IMR-90 (cell line): ENCODE results near the gene GALNT8. TPM values are rescaled to one million over a fixed set of nuclear protein-coding genes. Genes with fewer than 3 reads are reported as not detected.
A peak's percentile ranks its signal among the peaks of the same experiment; 100 is the strongest.

Source experiments
- ATAC-seq: fragments of 200-7000 bp; cut with Tn5 transposase; 2 replicates; pipeline ENCODE4 v1.9.1; 2020; ENCODE audit warnings: low read depth, mild to moderate bottlenecking, moderate library complexity
- BruUV-seq: library from RNA; stranded (reverse); fragments of 400-500 nt; replicated peaks from 2 replicates; lab custom pipeline; 2021; lab: Mats Ljungman, UMichigan
- CTCF ChIA-PET: fragments of 300-600 bp; formaldehyde crosslinking; extraction: SDS; loops from one replicate; lab custom pipeline; 2021; ENCODE audit warnings: antibody characterized with exemption; lab: Yijun Ruan, JAX
- POLR2A ChIA-PET: fragments of 300-600 bp; sonication (Branson Sonifier 250); formaldehyde crosslinking; loops from one replicate; lab custom pipeline; 2022; ENCODE audit warnings: antibody characterized with exemption; ENCODE audit not compliant: unreplicated experiment; lab: Charles Lee
- DNase-seq: peaks from one replicate; pipeline ENCODE4 v3.0.0; 2013
- H2AFZ ChIP-seq: replicated peaks from 2 replicates; pipeline ENCODE3; 2013; ENCODE audit warnings: low read length, mild to moderate bottlenecking; ENCODE audit not compliant: poor library complexity
- H2AK5ac ChIP-seq: 2 replicates; pipeline ENCODE4 v1.6.1; 2013; ENCODE audit warnings: low read depth, low read length, inconsistent platforms
- H2AK9ac ChIP-seq: replicated peaks from 2 replicates; pipeline ENCODE3; 2013; ENCODE audit warnings: mild to moderate bottlenecking, low read depth, low read length, moderate library complexity; ENCODE audit not compliant: poor library complexity
- H2BK120ac ChIP-seq: 2 replicates; pipeline ENCODE4 v1.6.1; 2013; ENCODE audit warnings: low read depth, low read length, inconsistent platforms
- H2BK15ac ChIP-seq: 3 replicates; pipeline ENCODE4 v1.6.1; 2013; ENCODE audit warnings: low read depth, low read length, inconsistent platforms
- H2BK20ac ChIP-seq: 2 replicates; pipeline ENCODE4 v1.6.1; 2013; ENCODE audit warnings: low read depth, mild to moderate bottlenecking, inconsistent platforms, low read length, moderate library complexity
- H2BK5ac ChIP-seq: 2 replicates; pipeline ENCODE4 v1.6.1; 2013; ENCODE audit warnings: mild to moderate bottlenecking, low read depth, low read length, inconsistent platforms; ENCODE audit not compliant: poor library complexity, severe bottlenecking
- H3K14ac ChIP-seq: replicated peaks from 2 replicates; pipeline ENCODE4 v1.6.1; 2013; ENCODE audit warnings: low read depth, low read length, inconsistent platforms
- H3K18ac ChIP-seq: 2 replicates; pipeline ENCODE4 v1.6.1; 2013; ENCODE audit warnings: low read depth, low read length, control low read depth
- H3K23ac ChIP-seq: 2 replicates; pipeline ENCODE4 v1.6.1; 2013; ENCODE audit warnings: low read depth, low read length, inconsistent platforms
- H3K27ac ChIP-seq: 2 replicates; pipeline ENCODE4 v1.5.1; 2013; ENCODE audit warnings: mild to moderate bottlenecking, control low read depth, low read length; ENCODE audit not compliant: insufficient read depth
- H3K27me3 ChIP-seq: 2 replicates; pipeline ENCODE4 v1.6.1; 2013; ENCODE audit warnings: low read length; ENCODE audit not compliant: control insufficient read depth, insufficient read depth
- H3K36me3 ChIP-seq: 2 replicates; pipeline ENCODE4 v1.6.1; 2013; ENCODE audit warnings: low read length, mixed read lengths; ENCODE audit not compliant: control insufficient read depth, insufficient read depth
- H3K4ac ChIP-seq: 2 replicates; pipeline ENCODE4 v1.6.1; 2013; ENCODE audit warnings: low read depth, low read length, inconsistent platforms
- H3K4me1 ChIP-seq: 2 replicates; pipeline ENCODE4 v1.6.1; 2013; ENCODE audit warnings: low read length, mixed read lengths; ENCODE audit not compliant: control insufficient read depth, insufficient read depth
- H3K4me2 ChIP-seq: 2 replicates; pipeline ENCODE4 v1.6.1; 2013; ENCODE audit warnings: low read depth, mild to moderate bottlenecking, control low read depth, low read length, moderate library complexity
- H3K4me3 ChIP-seq: 2 replicates; pipeline ENCODE4 v1.5.1; 2013; ENCODE audit warnings: low read depth, mild to moderate bottlenecking, control low read depth, low read length, moderate library complexity; ENCODE audit not compliant: insufficient read depth
- H3K56ac ChIP-seq: 2 replicates; pipeline ENCODE4 v1.6.1; 2013; ENCODE audit warnings: low read length, inconsistent platforms; ENCODE audit not compliant: insufficient read depth; ENCODE audit errors: extremely low read depth
- H3K79me1 ChIP-seq, 2 experiments: 2 replicates each; pipeline ENCODE4 v1.6.1; 2013; ENCODE audit warnings: low read length in 2 of 2, inconsistent platforms in 1 of 2, low read depth in 1 of 2
- H3K9ac ChIP-seq: 2 replicates; pipeline ENCODE4 v1.6.1; 2013; ENCODE audit warnings: low read depth, low read length, control low read depth
- H3K9me1 ChIP-seq: 2 replicates; pipeline ENCODE4 v1.6.1; 2013; ENCODE audit warnings: low read length, inconsistent platforms; ENCODE audit not compliant: insufficient read depth
- H3K9me3 ChIP-seq: 2 replicates; pipeline ENCODE4 v1.6.1; 2013; ENCODE audit warnings: low read length; ENCODE audit not compliant: control insufficient read depth, insufficient read depth
- H4K20me1 ChIP-seq: 2 replicates; pipeline ENCODE4 v1.6.1; 2013; ENCODE audit warnings: low read length, inconsistent platforms; ENCODE audit not compliant: insufficient read depth
- H4K5ac ChIP-seq: 2 replicates; pipeline ENCODE4 v1.6.1; 2013; ENCODE audit warnings: mild to moderate bottlenecking, low read depth, low read length, control low read depth
- H4K8ac ChIP-seq, 2 experiments: 2 replicates each; pipeline ENCODE4 v1.6.1; 2013; ENCODE audit warnings: low read depth in 2 of 2, low read length in 2 of 2, control low read depth in 1 of 2, inconsistent platforms in 1 of 2
- H4K91ac ChIP-seq: 2 replicates; pipeline ENCODE4 v1.6.1; 2013; ENCODE audit warnings: low read depth, low read length, inconsistent platforms; ENCODE audit not compliant: insufficient read depth
- BHLHE40 ChIP-seq: fragments of 150-350 bp; IDR thresholded peaks from 2 replicates; pipeline ENCODE4 v1.6.1; 2016; ENCODE audit warnings: mild to moderate bottlenecking, low read depth, low read length
- CEBPB ChIP-seq: IDR thresholded peaks from 2 replicates; pipeline ENCODE4 v1.6.1; 2012; ENCODE audit warnings: low read depth, low read length, improper control_type of control experiment
- CHD1 ChIP-seq: IDR thresholded peaks from 2 replicates; pipeline ENCODE4 v1.6.1; 2012; ENCODE audit warnings: low read depth, low read length, improper control_type of control experiment
- FOS ChIP-seq: fragments of 150-350 bp; IDR thresholded peaks from 2 replicates; pipeline ENCODE4 v1.6.1; 2016; ENCODE audit warnings: low read depth, low read length
- MAFK ChIP-seq: IDR thresholded peaks from 2 replicates; pipeline ENCODE4 v1.6.1; 2012; ENCODE audit warnings: low read depth, low read length, improper control_type of control experiment
- MAZ ChIP-seq: IDR thresholded peaks from 2 replicates; pipeline ENCODE4 v1.6.1; 2012; ENCODE audit warnings: low read depth, mild to moderate bottlenecking, low read length, improper control_type of control experiment, moderate library complexity, borderline replicate concordance
- MXI1 ChIP-seq: IDR thresholded peaks from 2 replicates; pipeline ENCODE4 v1.6.1; 2012; ENCODE audit warnings: low read depth, mild to moderate bottlenecking, low read length, moderate library complexity, borderline replicate concordance
- NFE2L2 ChIP-seq: fragments of 150-350 bp; IDR thresholded peaks from 2 replicates; pipeline ENCODE4 v1.6.1; 2016; ENCODE audit warnings: low read depth, mild to moderate bottlenecking, low read length
- POLR2A ChIP-seq: IDR thresholded peaks from 2 replicates; pipeline ENCODE4 v1.6.1; 2012; ENCODE audit warnings: mild to moderate bottlenecking, low read depth, low read length
- RAD21 ChIP-seq: IDR thresholded peaks from 2 replicates; pipeline ENCODE4 v1.6.1; 2012; ENCODE audit warnings: low read length, improper control_type of control experiment
- RCOR1 ChIP-seq: IDR thresholded peaks from 2 replicates; pipeline ENCODE4 v1.6.1; 2012; ENCODE audit warnings: mild to moderate bottlenecking, low read length, improper control_type of control experiment; ENCODE audit not compliant: insufficient replicate concordance
- RFX5 ChIP-seq: IDR thresholded peaks from 2 replicates; pipeline ENCODE4 v1.8.0; 2012; ENCODE audit warnings: low read depth, mild to moderate bottlenecking, low read length, moderate library complexity
- SMC3 ChIP-seq: fragments of 150-350 bp; IDR thresholded peaks from 2 replicates; pipeline ENCODE4 v1.6.1; 2016; ENCODE audit warnings: low read depth, mild to moderate bottlenecking, antibody characterized with exemption, low read length, moderate library complexity
- WGBS, 2 experiments: methylation state at CpG; one replicate each; pipeline versions ENCODE4 v1.1.5 to v1.1.7; 2013; ENCODE audit warnings: missing lambda C conversion rate in 2 of 2; ENCODE audit not compliant: insufficient read length in 1 of 2; ENCODE audit errors: extremely low coverage in 2 of 2; 5-methylcytosine and 5-hydroxymethylcytosine counted together
- dilution Hi-C: fragments of 300-500 bp; cut with HindIII; formaldehyde crosslinking; loops from one replicate; pipeline ENCODE4 v1.14.3; 2018; ENCODE audit warnings: low sequenced_read_pairs; ENCODE audit not compliant: unreplicated experiment
- in situ Hi-C: fragments of 300-500 bp; cut with MboI; formaldehyde crosslinking; loops from 3 replicates; pipeline ENCODE4 v1.14.3; 2019; ENCODE audit warnings: low sequenced_read_pairs, inconsistent platforms, mixed read lengths
- intact Hi-C: fragments of 100-400 bp; cut with micrococcal nuclease; formaldehyde crosslinking; loops from 2 replicates; pipeline ENCODE4 v1.10.0; 2022
- polyA plus RNA-seq, 3 experiments: library from polyadenylated mRNA; depleted of rRNA; stranded (reverse); fragments of >200 nt; gene quantifications; 2 replicates each; pipeline ENCODE4 v1.2.3, GENCODE V29; 2012; ENCODE audit warnings: low replicate concordance in 1 of 3
- total RNA-seq: library from RNA; depleted of rRNA; stranded (reverse); fragments of >200 nt; gene quantifications from 2 replicates; pipeline ENCODE4 v1.2.3, GENCODE V29; 2012
- TF ChIP-seq, protein P1 (sequence below): fragments of 150-350 bp; IDR thresholded peaks from 2 replicates; pipeline ENCODE4 v1.6.1; 2016; ENCODE audit warnings: low read depth, mild to moderate bottlenecking, low read length, moderate library complexity, borderline replicate concordance
- TF ChIP-seq, protein P2 (sequence below): conservative IDR thresholded peaks from 2 replicates; pipeline ENCODE4 v1.5.1; 2012; ENCODE audit warnings: mild to moderate bottlenecking, low read depth, low read length, improper control_type of control experiment
- TF ChIP-seq, protein P3 (sequence below): fragments of 150-350 bp; IDR thresholded peaks from 2 replicates; pipeline ENCODE4 v1.6.1; 2017; ENCODE audit warnings: mild to moderate bottlenecking, antibody characterized with exemption, low read length, low read depth

Gene GALNT8
- total and polyA plus RNA-seq, 2 of the 4 experiments (the other 2 are of a cell fraction): not detected

DNA sequence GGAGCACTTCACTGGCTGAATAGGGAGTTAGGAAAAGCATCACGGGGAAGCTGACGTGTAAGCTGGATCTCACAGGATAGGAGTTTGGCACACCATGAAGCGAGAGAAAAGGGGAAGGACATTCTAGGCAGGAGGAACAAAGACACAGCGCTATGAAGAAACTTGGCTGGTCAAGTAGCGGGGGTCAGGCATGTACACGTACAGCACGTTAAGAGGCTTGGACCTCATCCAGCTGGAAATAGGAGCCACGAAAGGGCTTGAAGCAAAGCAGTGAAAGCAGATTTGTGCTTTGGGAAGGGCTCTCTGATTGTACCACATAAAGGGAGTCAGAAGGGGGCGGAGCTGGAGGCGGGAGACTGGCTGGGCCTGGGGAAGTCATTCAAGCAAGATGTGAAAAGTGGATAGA, 19.6 kb upstream of the GALNT8 start:
- Histone ChIP-seq H3K36me3 (no peaks in the 10 kb centered on the region), H4K5ac (no peak overlapping the region; the same call in 1 of the 2 replicates), H3K14ac (no peak overlapping the region), H3K23ac (no peak overlapping the region), H3K4me1 (no peaks in the 10 kb centered on the region), H4K20me1 (no peaks in the 10 kb centered on the region), H3K9me3 (no peaks in the 10 kb centered on the region), H3K79me1 (no peaks in the 10 kb centered on the region), H3K27ac (peak overlapping the region; percentile 55; the same call in 1 of the 2 replicates), H2BK15ac (no peak overlapping the region), H2BK120ac (no peak overlapping the region), H3K18ac (no peak overlapping the region), H2AK9ac (peak overlapping the region; percentile 22), H2AFZ (peak overlapping the region; percentile 45), H3K27me3 (no peaks in the 10 kb centered on the region), H2BK20ac (no peak overlapping the region), H4K8ac (no peak overlapping the region), H3K56ac (no peak overlapping the region), H4K91ac (no peak overlapping the region), H3K4me3 (no peak overlapping the region), H3K4ac (no peak overlapping the region), H3K4me2 (peak overlapping the region; percentile 20; the same call in 1 of the 2 replicates), H2AK5ac (no peak overlapping the region), H3K9ac (no peak overlapping the region), H3K9me1 (no peaks in the 10 kb centered on the region), H2BK5ac (no peak overlapping the region)
- no peak for TF ChIP-seq POLR2A
- no peak for TF ChIP-seq CHD1
- TF ChIP-seq MAFK: no peak
- TF ChIP-seq RFX5: no peak
- TF ChIP-seq, protein P1, sequence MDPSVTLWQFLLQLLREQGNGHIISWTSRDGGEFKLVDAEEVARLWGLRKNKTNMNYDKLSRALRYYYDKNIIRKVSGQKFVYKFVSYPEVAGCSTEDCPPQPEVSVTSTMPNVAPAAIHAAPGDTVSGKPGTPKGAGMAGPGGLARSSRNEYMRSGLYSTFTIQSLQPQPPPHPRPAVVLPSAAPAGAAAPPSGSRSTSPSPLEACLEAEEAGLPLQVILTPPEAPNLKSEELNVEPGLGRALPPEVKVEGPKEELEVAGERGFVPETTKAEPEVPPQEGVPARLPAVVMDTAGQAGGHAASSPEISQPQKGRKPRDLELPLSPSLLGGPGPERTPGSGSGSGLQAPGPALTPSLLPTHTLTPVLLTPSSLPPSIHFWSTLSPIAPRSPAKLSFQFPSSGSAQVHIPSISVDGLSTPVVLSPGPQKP: no peak
- no peak for TF ChIP-seq MXI1
- TF ChIP-seq, protein P2, sequence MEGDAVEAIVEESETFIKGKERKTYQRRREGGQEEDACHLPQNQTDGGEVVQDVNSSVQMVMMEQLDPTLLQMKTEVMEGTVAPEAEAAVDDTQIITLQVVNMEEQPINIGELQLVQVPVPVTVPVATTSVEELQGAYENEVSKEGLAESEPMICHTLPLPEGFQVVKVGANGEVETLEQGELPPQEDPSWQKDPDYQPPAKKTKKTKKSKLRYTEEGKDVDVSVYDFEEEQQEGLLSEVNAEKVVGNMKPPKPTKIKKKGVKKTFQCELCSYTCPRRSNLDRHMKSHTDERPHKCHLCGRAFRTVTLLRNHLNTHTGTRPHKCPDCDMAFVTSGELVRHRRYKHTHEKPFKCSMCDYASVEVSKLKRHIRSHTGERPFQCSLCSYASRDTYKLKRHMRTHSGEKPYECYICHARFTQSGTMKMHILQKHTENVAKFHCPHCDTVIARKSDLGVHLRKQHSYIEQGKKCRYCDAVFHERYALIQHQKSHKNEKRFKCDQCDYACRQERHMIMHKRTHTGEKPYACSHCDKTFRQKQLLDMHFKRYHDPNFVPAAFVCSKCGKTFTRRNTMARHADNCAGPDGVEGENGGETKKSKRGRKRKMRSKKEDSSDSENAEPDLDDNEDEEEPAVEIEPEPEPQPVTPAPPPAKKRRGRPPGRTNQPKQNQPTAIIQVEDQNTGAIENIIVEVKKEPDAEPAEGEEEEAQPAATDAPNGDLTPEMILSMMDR: no peak
- TF ChIP-seq MAZ: no peak
- no peak for TF ChIP-seq RCOR1
- TF ChIP-seq, protein P3, sequence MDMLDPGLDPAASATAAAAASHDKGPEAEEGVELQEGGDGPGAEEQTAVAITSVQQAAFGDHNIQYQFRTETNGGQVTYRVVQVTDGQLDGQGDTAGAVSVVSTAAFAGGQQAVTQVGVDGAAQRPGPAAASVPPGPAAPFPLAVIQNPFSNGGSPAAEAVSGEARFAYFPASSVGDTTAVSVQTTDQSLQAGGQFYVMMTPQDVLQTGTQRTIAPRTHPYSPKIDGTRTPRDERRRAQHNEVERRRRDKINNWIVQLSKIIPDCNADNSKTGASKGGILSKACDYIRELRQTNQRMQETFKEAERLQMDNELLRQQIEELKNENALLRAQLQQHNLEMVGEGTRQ: no peak; the same call in 1 of the 2 replicates
- no peak for TF ChIP-seq RAD21
- no peak for TF ChIP-seq BHLHE40
- TF ChIP-seq CEBPB: no peak
- TF ChIP-seq NFE2L2: no peak
- no peak for TF ChIP-seq SMC3
- TF ChIP-seq FOS: no peak
- intact Hi-C loops (no loop called here), dilution Hi-C loops (no loop called here), in situ Hi-C loops (no loop called here)
- WGBS, 2 experiments: 15% methylated on average over 10 of the region's 10 CpGs; no CpG with 5 or more reads in 1 of the 2 experiments
- DNase-seq (peak; percentile 63), ATAC-seq (peak; percentile 21)
- BruUV-seq: no TSS peak
- CTCF ChIA-PET: no interaction called here
- POLR2A ChIA-PET: no interaction called here
